Fibroblast of peridontal ligament (primary cell): ENCODE results near the gene NCAM2.
"Not testable (repeated sequence)": the region's sequence is repeated elsewhere in the genome, so short reads cannot be mapped to it uniquely, and the experiment has no call there.

ENCODE experiments used
- DNase-seq: peaks from one replicate; pipeline ENCODE4 v3.0.0-alpha.2; 2010; ENCODE audit errors: extremely low read depth

Gene NCAM2

GRCh38 chr21:21309510-21309909, 311.3 kb downstream of the NCAM2 start:
- DNase-seq = no peak

- DNase-seq = no peak
Observed at GRCh38 chr21:21324297-21324696, 326.1 kb downstream of the NCAM2 start.

GRCh38 chr21:21332492-21332891, 334.3 kb downstream of the NCAM2 start:
- DNase-seq = no peak

- no peak for DNase-seq
Observed at GRCh38 chr21:21341041-21341440, 342.8 kb downstream of the NCAM2 start.

GRCh38 chr21:21345296-21345695, 347.1 kb downstream of the NCAM2 start:
- DNase-seq = no peak

GRCh38 chr21:21345872-21346271, 347.7 kb downstream of the NCAM2 start:
- DNase-seq = no peak

GRCh38 chr21:21366277-21366676, 368.1 kb downstream of the NCAM2 start:
- DNase-seq = no peak

GRCh38 chr21:21367583-21367982, 369.4 kb downstream of the NCAM2 start:
- no peak for DNase-seq

GRCh38 chr21:21373969-21374368, 375.8 kb downstream of the NCAM2 start:
- DNase-seq = peak; percentile 30

GRCh38 chr21:21383126-21383525, 384.9 kb downstream of the NCAM2 start:
- peak; percentile 57 for DNase-seq

- no peak for DNase-seq
Observed at GRCh38 chr21:21384977-21385376, 386.8 kb downstream of the NCAM2 start.

- no peak for DNase-seq
Observed at GRCh38 chr21:21385404-21385803, 387.2 kb downstream of the NCAM2 start.

GRCh38 chr21:21387916-21388315, 389.7 kb downstream of the NCAM2 start:
- DNase-seq = no peak

GRCh38 chr21:21394064-21394463, 395.9 kb downstream of the NCAM2 start:
- no peak for DNase-seq

- no peak for DNase-seq
Observed at GRCh38 chr21:21396424-21396823, 398.2 kb downstream of the NCAM2 start.

- DNase-seq = no peak
Observed at GRCh38 chr21:21397464-21397863, 399.3 kb downstream of the NCAM2 start.

GRCh38 chr21:21401444-21401843, 403.2 kb downstream of the NCAM2 start:
- DNase-seq = no peak

GRCh38 chr21:21402187-21402586, 404.0 kb downstream of the NCAM2 start:
- DNase-seq = not testable (repeated sequence)

GRCh38 chr21:21404261-21404660, 406.1 kb downstream of the NCAM2 start:
- not testable (repeated sequence) for DNase-seq

GRCh38 chr21:21406921-21407320, 408.7 kb downstream of the NCAM2 start:
- DNase-seq = peak; percentile 10

GRCh38 chr21:21412096-21412495, 413.9 kb downstream of the NCAM2 start:
- DNase-seq = no peak

- DNase-seq = peak; percentile 2
Observed at GRCh38 chr21:21415741-21416140, 417.5 kb downstream of the NCAM2 start.

- DNase-seq = no peak
Observed at GRCh38 chr21:21434944-21435343, 436.7 kb downstream of the NCAM2 start.

GRCh38 chr21:21436012-21436534, 437.9 kb downstream of the NCAM2 start:
- peak; percentile 46 for DNase-seq
